Inferior parietal cortex (tissue), 1 donor: ENCODE results near the gene PLCB4.

Experiments
- DNase-seq: peaks from one replicate; pipeline ENCODE4 v3.0.0-alpha.2; 2016; ENCODE audit errors: extremely low spot score

PLCB4 gene

GRCh38 chr20:9220874-9221547 is 152.1 kb downstream of the PLCB4 start:
- DNase-seq, result peak; percentile 17

- no peak for DNase-seq
Measured at GRCh38 chr20:9223296-9223695, 154.4 kb downstream of the PLCB4 start.

GRCh38 chr20:9225879-9226278 is 157.0 kb downstream of the PLCB4 start:
- DNase-seq, result no peak

GRCh38 chr20:9227896-9228615 is 159.2 kb downstream of the PLCB4 start:
- no peak for DNase-seq

GRCh38 chr20:9228774-9229450 is 160.0 kb downstream of the PLCB4 start:
- no peak for DNase-seq

GRCh38 chr20:9230406-9230805 is 161.5 kb downstream of the PLCB4 start:
- DNase-seq, result no peak

GRCh38 chr20:9233804-9234203 is 164.9 kb downstream of the PLCB4 start:
- no peak for DNase-seq

GRCh38 chr20:9235518-9235917 is 166.6 kb downstream of the PLCB4 start:
- no peak for DNase-seq

- no peak for DNase-seq
Measured at GRCh38 chr20:9236458-9236857, 167.6 kb downstream of the PLCB4 start.

GRCh38 chr20:9241232-9241692 is 172.4 kb downstream of the PLCB4 start:
- no peak for DNase-seq

GRCh38 chr20:9241721-9242427 is 173.0 kb downstream of the PLCB4 start:
- no peak for DNase-seq

GRCh38 chr20:9243986-9244385 is 175.1 kb downstream of the PLCB4 start:
- no peak for DNase-seq

- DNase-seq, result no peak
Measured at GRCh38 chr20:9244811-9245210, 175.9 kb downstream of the PLCB4 start.

GRCh38 chr20:9246731-9247130 is 177.8 kb downstream of the PLCB4 start:
- DNase-seq, result no peak

GRCh38 chr20:9250511-9250910 is 181.6 kb downstream of the PLCB4 start:
- DNase-seq, result no peak

- no peak for DNase-seq
Measured at GRCh38 chr20:9253006-9253539, 184.2 kb downstream of the PLCB4 start.

- no peak for DNase-seq
Measured at GRCh38 chr20:9255171-9255570, 186.3 kb downstream of the PLCB4 start.

GRCh38 chr20:9256393-9256792 is 187.5 kb downstream of the PLCB4 start:
- peak; percentile 51 for DNase-seq

- DNase-seq, result no peak
Measured at GRCh38 chr20:9258901-9259300, 190.0 kb downstream of the PLCB4 start.

- no peak for DNase-seq
Measured at GRCh38 chr20:9260027-9260426, 191.1 kb downstream of the PLCB4 start.

GRCh38 chr20:9261781-9262180 is 192.9 kb downstream of the PLCB4 start:
- no peak for DNase-seq

GRCh38 chr20:9262653-9263194 is 193.8 kb downstream of the PLCB4 start:
- DNase-seq, result peak; percentile 34
